GM12875 (cell line): ENCODE data around the gene AHSA1.
A peak's percentile ranks its signal among the peaks of the same experiment; 100 is the strongest.
"Not testable (repeated sequence)": the region's sequence is repeated elsewhere in the genome, so short reads cannot be mapped to it uniquely, and the experiment has no call there.

ENCODE experiments used
- H3K4me3 ChIP-seq: one replicate; pipeline ENCODE4 v1.5.1; 2011; ENCODE audit warnings: low read depth, low read length, control low read depth
- CTCF ChIP-seq: IDR thresholded peaks from 2 replicates; pipeline ENCODE4 v1.5.1; 2011; ENCODE audit warnings: low read depth, mild to moderate bottlenecking, control low read depth, inconsistent platforms, low read length, moderate library complexity, borderline replicate concordance; ENCODE audit not compliant: insufficient read depth

The AHSA1 gene

DNA sequence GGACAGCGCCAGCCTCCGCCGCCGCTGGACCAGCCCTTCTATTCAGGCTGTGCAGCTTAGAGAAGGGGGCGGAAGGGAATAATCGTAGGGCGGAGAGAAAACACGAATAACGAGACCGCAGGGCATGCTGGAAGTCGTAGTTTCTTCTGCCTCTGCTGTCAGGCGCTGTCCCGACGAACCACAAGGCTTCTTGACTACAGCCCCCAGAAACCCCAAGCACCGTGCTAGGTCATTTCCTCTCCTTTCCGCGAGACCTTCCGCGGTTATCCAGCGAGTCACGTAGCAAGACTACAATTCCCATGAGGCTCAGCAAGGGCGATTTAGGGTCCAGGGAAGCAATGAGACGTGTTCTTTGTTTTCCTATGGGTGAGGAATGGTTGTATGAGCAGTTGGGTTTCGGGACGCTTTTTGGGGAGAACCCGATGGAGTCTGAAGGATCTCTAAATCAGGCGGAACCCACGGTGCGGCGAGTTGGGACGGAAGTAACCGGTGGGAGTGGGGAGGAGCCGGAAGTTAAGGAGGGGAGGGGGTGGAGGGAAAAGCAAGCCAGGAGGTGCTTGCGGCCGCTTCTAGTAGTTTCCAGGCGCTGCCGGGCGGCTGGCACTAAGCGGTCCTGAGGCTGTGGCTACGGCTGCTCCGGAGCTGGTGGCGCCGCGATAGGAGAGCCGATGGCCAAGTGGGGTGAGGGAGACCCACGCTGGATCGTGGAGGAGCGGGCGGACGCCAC, at the start of gene AHSA1, which contains the start of gene VIPAS39:
TSS of gene AHSA1 (plus strand) at position 572 of the 727 bp plus-strand sequence. CDS start at position 669, 97 bp downstream.
TSS of gene VIPAS39 (minus strand) at position 80 of the 727 bp plus-strand sequence. CDS start 3,499 bp downstream, outside the sequence.
- peak within 1 kb of the TSS; percentile 85 for H3K4me3 ChIP-seq
- TF ChIP-seq CTCF = no peak

DNA sequence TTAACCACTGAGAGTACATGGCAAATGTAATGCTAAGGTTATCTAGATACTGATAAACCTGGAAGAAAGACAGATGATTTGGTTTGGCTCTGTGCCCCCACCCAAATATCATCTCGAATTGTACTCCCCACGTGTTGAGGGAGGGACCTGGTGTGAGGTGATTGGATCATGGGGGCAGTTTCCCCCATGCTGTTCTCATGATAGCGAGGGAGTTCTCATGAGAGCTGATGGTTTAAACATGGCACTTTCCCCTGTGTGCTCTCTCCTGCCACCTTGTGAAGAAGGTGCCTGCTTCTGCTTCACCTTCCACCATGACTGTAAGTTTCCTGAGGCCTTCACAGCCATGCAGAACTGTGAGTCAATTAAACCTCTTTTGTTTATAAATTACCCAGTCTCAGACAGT, 48.8 kb upstream of the AHSA1 start:
- TF ChIP-seq CTCF = peak; percentile 24; the same call in 1 of the 2 replicates
- H3K4me3 ChIP-seq = no peak overlapping the region

- H3K4me3 ChIP-seq = not testable (repeated sequence)
Observed at GRCh38 chr14:77415403-77416030, 42.4 kb upstream of the AHSA1 start.

DNA sequence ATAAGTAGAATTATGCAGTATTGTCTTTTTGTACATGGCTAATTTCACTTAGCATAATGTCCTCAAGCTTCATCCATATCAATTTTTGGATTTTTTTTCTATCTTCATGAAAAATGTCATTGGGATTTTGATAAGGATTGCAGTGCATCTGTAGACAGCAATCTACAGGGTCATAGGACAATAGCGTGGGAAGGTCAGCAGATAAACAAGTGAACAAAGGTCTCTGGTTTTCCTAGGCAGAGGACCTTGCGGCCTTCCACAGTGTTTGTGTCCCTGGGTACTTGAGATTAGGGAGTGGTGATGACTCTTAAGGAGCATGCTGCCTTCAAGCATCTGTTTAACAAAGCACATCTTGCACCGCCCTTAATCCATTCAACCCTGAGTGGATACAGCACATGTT, 41.8 kb upstream of the AHSA1 start:
- H3K4me3 ChIP-seq = not testable (repeated sequence)

DNA sequence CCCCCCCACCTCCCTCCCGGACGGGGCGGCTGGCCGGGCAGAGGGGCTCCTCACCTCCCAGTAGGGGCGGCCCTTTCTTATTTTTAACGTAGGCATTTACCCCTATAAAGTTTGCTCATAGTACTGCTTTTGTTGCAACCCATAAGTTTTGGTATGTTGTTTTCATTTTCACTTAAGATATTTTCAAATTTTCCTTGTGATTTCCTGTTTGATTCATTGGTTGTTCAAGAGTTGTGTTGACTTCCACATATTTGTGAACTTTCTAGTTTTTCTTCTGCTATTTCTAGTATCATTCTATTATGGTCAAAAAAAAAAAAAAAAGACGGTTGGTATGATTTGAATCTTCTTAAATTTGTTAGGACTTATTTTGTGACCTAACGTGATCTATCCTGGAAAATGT, 41.1 kb upstream of the AHSA1 start:
- TF ChIP-seq CTCF = no peak
- H3K4me3 ChIP-seq = no peak overlapping the region

DNA sequence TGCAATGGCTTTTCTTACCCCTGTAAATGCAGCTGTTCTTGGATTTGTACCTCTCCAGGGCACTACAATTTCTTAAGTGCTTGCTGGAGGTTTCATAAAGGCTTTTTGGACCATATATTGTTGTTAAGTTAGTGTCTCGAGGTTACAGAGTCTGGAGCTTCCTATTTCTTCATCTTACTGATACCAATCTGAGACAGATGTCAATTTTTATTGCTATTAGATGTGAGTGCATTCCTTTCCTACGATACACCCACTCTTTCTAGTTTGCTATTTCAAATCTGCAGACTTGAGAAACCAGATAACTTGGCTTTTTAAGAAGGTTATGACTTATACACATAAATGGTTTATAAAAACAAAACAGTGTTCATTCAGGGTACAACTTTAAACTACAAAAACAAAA, 36.7 kb upstream of the AHSA1 start:
- H3K4me3 ChIP-seq = no peak overlapping the region
- no peak for TF ChIP-seq CTCF

GRCh38 chr14:77423423-77423822, 34.5 kb upstream of the AHSA1 start, which contains the start of gene NOXRED1:
Gene NOXRED1, minus strand, starts transcription at chr14:77423523. Its CDS starts 634 bp downstream, at chr14:77422889.
- TF ChIP-seq CTCF = no peak
- no peak within 1 kb of the TSS for H3K4me3 ChIP-seq

DNA sequence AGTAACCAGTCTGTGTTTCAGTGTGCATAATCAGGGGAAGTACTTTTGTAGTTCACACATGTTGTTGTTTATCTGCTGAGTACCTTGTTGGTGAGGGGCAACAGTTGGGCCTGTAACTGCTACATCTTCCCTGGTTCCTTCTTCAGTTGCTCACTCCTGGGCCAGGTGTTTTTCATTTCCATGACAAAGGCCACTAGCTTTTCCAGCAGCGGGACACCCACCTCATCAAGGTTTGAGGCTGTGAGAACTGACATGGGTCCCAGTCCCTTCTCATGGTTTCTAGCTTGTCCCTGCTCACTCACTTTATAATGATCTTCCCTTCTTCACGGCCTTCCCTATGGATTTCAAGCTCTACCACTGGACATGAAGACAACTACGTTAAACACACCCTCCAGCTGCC, 33.0 kb upstream of the AHSA1 start:
- TF ChIP-seq CTCF = no peak
- H3K4me3 ChIP-seq = no peak overlapping the region
